ENCODE data around the gene RAPGEF2. TPM values are rescaled to one million over a fixed set of nuclear protein-coding genes. Genes with fewer than 3 reads are reported as not detected.

The RAPGEF2 gene
- total and polyA plus RNA-seq, 2 donors (not counting 3 experiments of a cell fraction or from before 2014, with no cell fraction given), result 28.7 to 55.2 TPM

- dilution Hi-C loops (cut with MboI; ENCODE audit: extremely low pct_ligation_motif_present, low sequenced_read_pairs), result no loop called here
- FAIRE-seq (no peak), DNase-seq (ENCODE audit: low read depth, low spot score) (no peak)
- Histone ChIP-seq H3K9me1 (replicated peaks; ENCODE audit: control insufficient read depth, extremely low read depth, insufficient read depth, low read length) (no peaks in the 10 kb centered on the region), H3K27me3 (ENCODE audit: control insufficient read depth in 2 of 2, insufficient read depth in 2 of 2, low read length in 2 of 2) (no peaks in the 10 kb centered on the region), H4K20me1 (replicated peaks; ENCODE audit: control insufficient read depth, extremely low read depth, insufficient read depth, low read length) (no peaks in the 10 kb centered on the region), H3K4me2 (ENCODE audit: insufficient read depth, low read length) (no peak overlapping the region), H3K4me1 (ENCODE audit: control insufficient read depth, extremely low read depth, insufficient read depth, low read length) (peaks cover 19% of the 10 kb centered on the region), H3K27ac (ENCODE audit: insufficient read depth, low read depth, low read length) (no peak overlapping the region), H2AFZ (ENCODE audit: low read depth, low read length) (no peak overlapping the region), H3K79me2 (ENCODE audit: control insufficient read depth, insufficient read depth, low read length) (peaks cover 1% of the 10 kb centered on the region), H3K9ac (replicated peaks; ENCODE audit: extremely low read depth, insufficient read depth, low read length) (no peak overlapping the region), H3K36me3 (ENCODE audit: control insufficient read depth in 2 of 2, extremely low read depth in 1 of 2, insufficient read depth in 2 of 2, low read length in 2 of 2) (no peaks in the 10 kb centered on the region), H3K4me3 (replicated peaks in 1 of 3; ENCODE audit: insufficient read depth in 1 of 3, low read depth in 1 of 3, low read length in 3 of 3) (no peak overlapping the region), H3K9me3 (replicated peaks; ENCODE audit: control insufficient read depth, insufficient read depth, low read length) (no peaks in the 10 kb centered on the region)
- intact Hi-C loops (cut with micrococcal nuclease), result loop anchor here (5.0 kb wide), 1 partner anchor 70 kb away; no protein-coding TSS in a partner anchor
- no peak for TF ChIP-seq JUN (IDR thresholded peaks at IDR 0.05; ENCODE audit: borderline replicate concordance, insufficient read depth, insufficient read length, low read depth)
- ChIA-PET CTCF (interaction anchor here (1.5 kb wide), 1 partner anchor 13 kb away, joined by 5 read pairs; no protein-coding TSS in a partner anchor), POLR2A (no interaction called here)
- no TSS peak for BruUV-seq (replicated peaks)
Observed at GRCh38 chr4:159297091-159297490, 194.2 kb downstream of the RAPGEF2 start.

- no TSS peak for BruUV-seq (replicated peaks)
- no peak overlapping the region for H3K4me3 ChIP-seq (replicated peaks in 1 of 3; ENCODE audit: insufficient read depth in 1 of 3, low read depth in 1 of 3, low read length in 3 of 3)
- TF ChIP-seq MAX (IDR thresholded peaks at IDR 0.05; ENCODE audit: insufficient read depth, insufficient read length) (no peak), JUN (IDR thresholded peaks at IDR 0.05; ENCODE audit: borderline replicate concordance, insufficient read depth, insufficient read length, low read depth) (no peak), MYC (IDR thresholded peaks at IDR 0.05; ENCODE audit: low read depth, low read length) (no peak), POLR2AphosphoS5 (IDR thresholded peaks at IDR 0.05; ENCODE audit: insufficient read depth, low read depth, low read length) (no peak), EZH2 (IDR thresholded peaks at IDR 0.05; ENCODE audit: borderline replicate concordance, low read depth, low read length, severe bottlenecking) (no peak), CTCF (IDR thresholded peaks at IDR 0.05; ENCODE audit: extremely low read depth in 1 of 2, insufficient read depth in 1 of 2, low read depth in 1 of 2, low read length in 2 of 2) (no peak), GATA2 (IDR thresholded peaks at IDR 0.05; ENCODE audit: insufficient read depth, insufficient read length, low read depth, low read length) (no peak), POLR2A (IDR thresholded peaks at IDR 0.05; ENCODE audit: low read depth, low read length) (no peak), FOS (IDR thresholded peaks at IDR 0.05; ENCODE audit: borderline replicate concordance, insufficient read depth, low read length) (no peak)
- no peak overlapping the region for H2AFZ ChIP-seq (ENCODE audit: low read depth, low read length)
- peak; percentile 46 for DNase-seq (ENCODE audit: low read depth, low spot score)
- no peaks in the 10 kb centered on the region for H3K36me3 ChIP-seq (ENCODE audit: control insufficient read depth in 2 of 2, extremely low read depth in 1 of 2, insufficient read depth in 2 of 2, low read length in 2 of 2)
- H3K9me3 ChIP-seq (replicated peaks; ENCODE audit: control insufficient read depth, insufficient read depth, low read length), result no peaks in the 10 kb centered on the region
- dilution Hi-C loops (cut with MboI; ENCODE audit: extremely low pct_ligation_motif_present, low sequenced_read_pairs) (no loop called here), intact Hi-C loops (cut with micrococcal nuclease) (loop anchor here (5.0 kb wide), 1 partner anchor 71 kb away; no protein-coding TSS in a partner anchor)
- H4K20me1 ChIP-seq (replicated peaks; ENCODE audit: control insufficient read depth, extremely low read depth, insufficient read depth, low read length), result no peaks in the 10 kb centered on the region
- ChIA-PET POLR2A (interaction anchor here (0.6 kb wide), 1 partner anchor 17 kb away, joined by 4 read pairs; no protein-coding TSS in a partner anchor), CTCF (interaction anchor here (1.2 to 1.3 kb wide), 2 partner anchors 32 to 51 kb away, joined by 3 to 4 read pairs; no protein-coding TSS in a partner anchor)
- FAIRE-seq, result peak; percentile 47
- H3K79me2 ChIP-seq (ENCODE audit: control insufficient read depth, insufficient read depth, low read length), result no peaks in the 10 kb centered on the region
- H3K4me1 ChIP-seq (ENCODE audit: control insufficient read depth, extremely low read depth, insufficient read depth, low read length), result peaks cover 19% of the 10 kb centered on the region
- H3K9ac ChIP-seq (replicated peaks; ENCODE audit: extremely low read depth, insufficient read depth, low read length), result no peak overlapping the region
- no peaks in the 10 kb centered on the region for H3K9me1 ChIP-seq (replicated peaks; ENCODE audit: control insufficient read depth, extremely low read depth, insufficient read depth, low read length)
- no peaks in the 10 kb centered on the region for H3K27me3 ChIP-seq (ENCODE audit: control insufficient read depth in 2 of 2, insufficient read depth in 2 of 2, low read length in 2 of 2)
- H3K4me2 ChIP-seq (ENCODE audit: insufficient read depth, low read length), result peak overlapping the region; percentile 19
- H3K27ac ChIP-seq (ENCODE audit: insufficient read depth, low read depth, low read length), result no peak overlapping the region
Observed at GRCh38 chr4:159298502-159298901, 195.6 kb downstream of the RAPGEF2 start.
